Caco-2 (cell line): ENCODE results near the gene CCDC159. TPM values are rescaled to one million over a fixed set of nuclear protein-coding genes. Genes with fewer than 3 reads are reported as not detected.

Experiments
- BruUV-seq: library from RNA; stranded (reverse); fragments of 400-500 nt; replicated peaks from 2 replicates; lab custom pipeline; 2021; lab: Mats Ljungman, UMichigan
- CTCF ChIA-PET: fragments of 300-600 bp; sonication (Branson Sonifier 250); formaldehyde crosslinking; loops from one replicate; lab custom pipeline; 2022; ENCODE audit warnings: antibody characterized with exemption; lab: Charles Lee
- POLR2A ChIA-PET: fragments of 300-600 bp; sonication (Branson Sonifier 250); formaldehyde crosslinking; loops from one replicate; lab custom pipeline; 2022; ENCODE audit warnings: antibody characterized with exemption; lab: Charles Lee
- DNase-seq, 2 experiments: peaks; one replicate each; pipeline versions ENCODE4 v3.0.0 to v3.0.0-alpha.2; 2020 to 2022
- H3K27me3 ChIP-seq: replicated peaks from 2 replicates; pipeline ENCODE4 v1.6.0; 2011; ENCODE audit warnings: low read length; ENCODE audit not compliant: control insufficient read depth, insufficient read depth
- H3K36me3 ChIP-seq: 2 replicates; pipeline ENCODE4 v1.5.1; 2011; ENCODE audit warnings: low read length; ENCODE audit not compliant: control insufficient read depth, insufficient read depth
- H3K4me1 ChIP-seq: fragments of 250-450 bp; sonication (Bioruptor Pico); 2 replicates; pipeline ENCODE4 v1.5.1; 2020; ENCODE audit warnings: mild to moderate bottlenecking
- H3K4me3 ChIP-seq: 2 replicates; pipeline ENCODE4 v1.5.1; 2011; ENCODE audit warnings: low read depth, mild to moderate bottlenecking, control low read depth, low read length
- H3K9me3 ChIP-seq: fragments of 250-450 bp; sonication (Bioruptor Pico); 2 replicates; pipeline ENCODE4 v1.5.1; 2020; ENCODE audit warnings: mild to moderate bottlenecking, moderate library complexity
- H3K27ac Mint-ChIP-seq: one replicate; pipeline ENCODE4 v1.8.0; 2022; ENCODE audit warnings: mixed read lengths; ENCODE audit not compliant: unreplicated experiment
- H3K27me3 Mint-ChIP-seq: one replicate; pipeline ENCODE4 v1.8.0; 2022; ENCODE audit warnings: mixed read lengths; ENCODE audit not compliant: insufficient read depth, unreplicated experiment
- H3K36me3 Mint-ChIP-seq: one replicate; pipeline ENCODE4 v1.8.0; 2022; ENCODE audit warnings: mild to moderate bottlenecking, mixed read lengths; ENCODE audit not compliant: insufficient read depth, unreplicated experiment
- H3K4me1 Mint-ChIP-seq: one replicate; pipeline ENCODE4 v1.8.0; 2022; ENCODE audit warnings: low read depth, mixed read lengths; ENCODE audit not compliant: unreplicated experiment
- H3K4me3 Mint-ChIP-seq: one replicate; pipeline ENCODE4 v1.8.0; 2022; ENCODE audit warnings: mild to moderate bottlenecking, moderate library complexity, mixed read lengths; ENCODE audit not compliant: unreplicated experiment
- H3K9me3 Mint-ChIP-seq: one replicate; pipeline ENCODE4 v1.8.0; 2022; ENCODE audit warnings: mixed read lengths; ENCODE audit not compliant: unreplicated experiment
- intact Hi-C: fragments of 100-400 bp; cut with micrococcal nuclease; formaldehyde crosslinking; loops from one replicate; pipeline ENCODE4 v1.10.0; 2022; ENCODE audit not compliant: unreplicated experiment
- total RNA-seq: library from RNA; stranded (reverse); gene quantifications from 2 replicates; pipeline ENCODE4 v1.2.3, GENCODE V29; 2022
- TF ChIP-seq, protein P1 (sequence below), 2 experiments: fragments of 200-600 bp in 1 of 2; IDR thresholded peaks; 1 replicate in 1 of 2; 2 replicates in 1 of 2; pipeline versions ENCODE4 v1.5.1 to v1.8.0; 2011 to 2022; ENCODE audit warnings: antibody characterized with exemption in 1 of 2, control low read depth in 1 of 2, inconsistent platforms in 1 of 2, low read depth in 1 of 2, low read length in 1 of 2, mild to moderate bottlenecking in 1 of 2, moderate library complexity in 1 of 2; ENCODE audit not compliant: insufficient read depth in 1 of 2, severe bottlenecking in 1 of 2, unreplicated experiment in 1 of 2

The CCDC159 gene
- total RNA-seq, 1 experiment from 2014 or later: 13.9 TPM

DNA sequence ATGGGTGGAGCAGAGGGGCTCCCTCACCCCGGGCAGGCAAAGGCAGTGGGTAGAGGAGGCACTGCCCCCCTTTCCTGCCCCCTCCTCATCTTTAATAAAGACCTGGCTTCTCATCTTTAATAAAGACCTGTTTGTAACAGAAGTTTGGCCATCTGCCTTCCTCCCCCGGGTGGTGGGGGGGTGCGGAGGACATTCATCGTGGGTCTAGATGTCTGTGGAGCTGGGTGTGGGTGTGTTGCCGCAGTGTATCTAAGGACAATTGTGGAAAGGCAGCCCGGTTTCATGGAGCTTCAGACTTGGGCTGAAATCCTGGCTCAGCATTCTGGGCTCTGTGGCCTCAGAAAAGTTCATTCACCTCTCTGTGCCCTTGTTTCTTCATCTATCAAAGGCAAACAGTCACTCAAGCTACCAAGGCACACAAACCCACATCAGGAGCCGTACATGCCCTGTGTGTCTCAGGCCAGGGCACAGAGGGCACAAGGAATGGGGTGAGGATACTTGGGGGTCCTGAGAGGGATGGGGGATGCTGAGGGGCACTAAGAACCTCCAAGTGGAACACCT lies 19.3 kb downstream of the CCDC159 start:
- TF ChIP-seq, protein P1, sequence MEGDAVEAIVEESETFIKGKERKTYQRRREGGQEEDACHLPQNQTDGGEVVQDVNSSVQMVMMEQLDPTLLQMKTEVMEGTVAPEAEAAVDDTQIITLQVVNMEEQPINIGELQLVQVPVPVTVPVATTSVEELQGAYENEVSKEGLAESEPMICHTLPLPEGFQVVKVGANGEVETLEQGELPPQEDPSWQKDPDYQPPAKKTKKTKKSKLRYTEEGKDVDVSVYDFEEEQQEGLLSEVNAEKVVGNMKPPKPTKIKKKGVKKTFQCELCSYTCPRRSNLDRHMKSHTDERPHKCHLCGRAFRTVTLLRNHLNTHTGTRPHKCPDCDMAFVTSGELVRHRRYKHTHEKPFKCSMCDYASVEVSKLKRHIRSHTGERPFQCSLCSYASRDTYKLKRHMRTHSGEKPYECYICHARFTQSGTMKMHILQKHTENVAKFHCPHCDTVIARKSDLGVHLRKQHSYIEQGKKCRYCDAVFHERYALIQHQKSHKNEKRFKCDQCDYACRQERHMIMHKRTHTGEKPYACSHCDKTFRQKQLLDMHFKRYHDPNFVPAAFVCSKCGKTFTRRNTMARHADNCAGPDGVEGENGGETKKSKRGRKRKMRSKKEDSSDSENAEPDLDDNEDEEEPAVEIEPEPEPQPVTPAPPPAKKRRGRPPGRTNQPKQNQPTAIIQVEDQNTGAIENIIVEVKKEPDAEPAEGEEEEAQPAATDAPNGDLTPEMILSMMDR (IDR thresholded peaks at IDR 0.05; ENCODE audit: insufficient read depth in 1 of 2, low read depth in 1 of 2, low read length in 1 of 2, severe bottlenecking in 1 of 2, unreplicated experiment in 1 of 2): no peak
- ChIA-PET CTCF (no interaction called here), POLR2A (no interaction called here)
- H3K4me3 Mint-ChIP-seq: no peak overlapping the region
- no peak overlapping the region for H3K27ac Mint-ChIP-seq
- H3K4me1 Mint-ChIP-seq: peaks cover 7% of the 10 kb centered on the region
- H3K36me3 Mint-ChIP-seq: peaks cover 11% of the 10 kb centered on the region
- intact Hi-C loops: no loop called here
- Histone ChIP-seq H3K36me3 (no peaks in the 10 kb centered on the region), H3K4me3 (no peak overlapping the region), H3K4me1 (no peaks in the 10 kb centered on the region), H3K27me3 (no peaks in the 10 kb centered on the region), H3K9me3 (no peaks in the 10 kb centered on the region)
- no peaks in the 10 kb centered on the region for H3K27me3 Mint-ChIP-seq
- H3K9me3 Mint-ChIP-seq: no peaks in the 10 kb centered on the region
- no TSS peak for BruUV-seq
- DNase-seq: no peak

DNA sequence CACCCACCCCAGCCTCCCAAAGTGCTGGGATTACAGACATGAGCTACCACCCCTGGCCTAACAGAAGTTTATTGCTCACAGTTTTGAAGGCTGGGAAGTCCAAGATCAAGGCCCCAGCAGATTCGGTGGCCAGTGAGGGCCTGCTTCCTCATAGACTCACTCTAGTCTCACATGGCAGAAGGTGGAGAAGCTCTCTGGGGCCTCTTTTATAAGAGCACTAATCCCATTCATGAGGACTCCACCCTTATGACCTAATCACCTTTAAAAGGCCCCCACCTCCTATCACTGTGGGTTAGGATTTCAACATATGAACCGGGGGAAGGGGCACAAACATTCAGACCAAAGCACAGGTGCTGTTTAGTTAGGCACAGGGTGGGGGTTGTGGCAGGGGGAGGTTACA lies 21.2 kb downstream of the CCDC159 start:
- Histone ChIP-seq H3K9me3 (no peaks in the 10 kb centered on the region), H3K36me3 (no peaks in the 10 kb centered on the region), H3K27me3 (no peaks in the 10 kb centered on the region), H3K4me1 (no peaks in the 10 kb centered on the region), H3K4me3 (no peak overlapping the region)
- no peak for DNase-seq
- intact Hi-C loops: no loop called here
- Mint-ChIP-seq H3K4me3 (no peak overlapping the region), H3K27ac (no peak overlapping the region), H3K27me3 (no peaks in the 10 kb centered on the region), H3K4me1 (no peaks in the 10 kb centered on the region), H3K9me3 (no peaks in the 10 kb centered on the region), H3K36me3 (peaks cover 14% of the 10 kb centered on the region)
- TF ChIP-seq, protein P1 (IDR thresholded peaks at IDR 0.05; ENCODE audit: insufficient read depth in 1 of 2, low read depth in 1 of 2, low read length in 1 of 2, severe bottlenecking in 1 of 2, unreplicated experiment in 1 of 2): no peak
- ChIA-PET POLR2A (no interaction called here), CTCF (no interaction called here)
- no TSS peak for BruUV-seq

DNA sequence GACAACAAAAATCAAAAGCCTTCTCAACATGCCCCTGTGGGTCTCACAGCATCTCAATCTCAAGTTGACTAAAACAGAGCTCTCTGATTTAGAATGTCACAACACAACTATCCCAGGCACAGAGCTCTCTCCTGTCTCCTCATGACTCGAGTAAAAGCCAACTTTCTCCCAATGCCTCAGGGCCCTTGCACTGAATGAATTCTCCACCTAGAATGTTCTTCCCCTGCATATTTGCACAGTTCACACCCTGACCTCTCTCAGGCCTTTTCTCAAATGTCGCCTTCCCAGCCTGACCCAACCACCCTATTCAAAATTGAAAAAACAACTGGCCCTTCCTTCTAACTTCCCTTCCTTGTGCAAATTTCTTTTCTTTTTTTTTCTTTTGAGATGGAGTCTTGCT lies 24.4 kb downstream of the CCDC159 start:
- ChIA-PET CTCF (interaction anchor here (0.7 to 2.2 kb wide), 2 partner anchors 10 to 13 kb away, joined by 3 to 7 read pairs; partner anchors contain the start of gene EPOR), POLR2A (no interaction called here)
- H3K36me3 Mint-ChIP-seq: peaks cover 14% of the 10 kb centered on the region
- intact Hi-C loops: no loop called here
- no peaks in the 10 kb centered on the region for H3K9me3 Mint-ChIP-seq
- no peak for DNase-seq
- H3K4me3 Mint-ChIP-seq: no peak overlapping the region
- Histone ChIP-seq H3K4me1 (peaks cover 9% of the 10 kb centered on the region; the same call in 1 of the 2 replicates), H3K36me3 (no peaks in the 10 kb centered on the region), H3K27me3 (no peaks in the 10 kb centered on the region), H3K9me3 (no peaks in the 10 kb centered on the region), H3K4me3 (no peak overlapping the region)
- BruUV-seq: no TSS peak
- no peaks in the 10 kb centered on the region for H3K27me3 Mint-ChIP-seq
- no peak overlapping the region for H3K27ac Mint-ChIP-seq
- TF ChIP-seq, protein P1 (IDR thresholded peaks at IDR 0.05; ENCODE audit: insufficient read depth in 1 of 2, low read depth in 1 of 2, low read length in 1 of 2, severe bottlenecking in 1 of 2, unreplicated experiment in 1 of 2): no peak
- H3K4me1 Mint-ChIP-seq: no peaks in the 10 kb centered on the region
